ENCODE data around the gene MTIF2. TPM values are rescaled to one million over a fixed set of nuclear protein-coding genes. Genes with fewer than 3 reads are reported as not detected.
"Not testable (repeated sequence)": the region's sequence is repeated elsewhere in the genome, so short reads cannot be mapped to it uniquely, and the experiment has no call there.

Gene MTIF2
- total RNA-seq, 4 donors from 2014 or later, result 22.7 to 34.4 (median 33.5) TPM

DNA sequence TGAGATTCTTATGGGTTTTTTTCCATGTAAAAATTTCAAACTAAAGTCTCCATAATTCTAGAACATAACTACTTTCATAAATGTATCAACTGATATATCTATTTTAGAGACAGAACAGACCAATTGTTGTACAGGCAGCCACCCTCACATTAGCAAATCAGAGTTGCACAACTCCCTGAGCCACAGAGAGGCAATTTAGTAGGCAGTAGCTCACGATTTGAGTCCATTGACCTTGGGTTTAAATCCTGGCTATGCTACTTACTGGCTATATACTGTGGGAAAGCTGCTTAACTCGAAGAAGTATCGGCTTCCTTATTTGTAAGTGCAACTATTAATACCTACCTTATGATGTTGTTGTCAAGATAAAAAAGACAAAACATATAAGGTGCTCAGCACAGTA is 16.2 kb downstream of the MTIF2 start:
- H3K4me3 ChIP-seq, result no peak overlapping the region
- in situ Hi-C loops (cut with MboI; ENCODE audit: low pct_ligation_motif_present in 1 of 4, low pct_unique_long_range_greater_than_20kb in 1 of 4, low sequenced_read_pairs in 3 of 4) (loop anchor here in 1 of 4 donors (25.0 kb wide), 1 partner anchor 184 kb away; no protein-coding TSS in a partner anchor), intact Hi-C loops (cut with DNase I; ENCODE audit: low total_unique reads) (no loop called here)
- H3K36me3 ChIP-seq, result peaks cover 0 to 51% (median 15%) of the 10 kb centered on the region in 4 donors
- H3K9me3 ChIP-seq, result no peaks in the 10 kb centered on the region
- H3K4me1 ChIP-seq, result no peaks in the 10 kb centered on the region
- H3K27ac ChIP-seq, result no peak overlapping the region
- DNase-seq, result no peak
- TF ChIP-seq, protein P1, sequence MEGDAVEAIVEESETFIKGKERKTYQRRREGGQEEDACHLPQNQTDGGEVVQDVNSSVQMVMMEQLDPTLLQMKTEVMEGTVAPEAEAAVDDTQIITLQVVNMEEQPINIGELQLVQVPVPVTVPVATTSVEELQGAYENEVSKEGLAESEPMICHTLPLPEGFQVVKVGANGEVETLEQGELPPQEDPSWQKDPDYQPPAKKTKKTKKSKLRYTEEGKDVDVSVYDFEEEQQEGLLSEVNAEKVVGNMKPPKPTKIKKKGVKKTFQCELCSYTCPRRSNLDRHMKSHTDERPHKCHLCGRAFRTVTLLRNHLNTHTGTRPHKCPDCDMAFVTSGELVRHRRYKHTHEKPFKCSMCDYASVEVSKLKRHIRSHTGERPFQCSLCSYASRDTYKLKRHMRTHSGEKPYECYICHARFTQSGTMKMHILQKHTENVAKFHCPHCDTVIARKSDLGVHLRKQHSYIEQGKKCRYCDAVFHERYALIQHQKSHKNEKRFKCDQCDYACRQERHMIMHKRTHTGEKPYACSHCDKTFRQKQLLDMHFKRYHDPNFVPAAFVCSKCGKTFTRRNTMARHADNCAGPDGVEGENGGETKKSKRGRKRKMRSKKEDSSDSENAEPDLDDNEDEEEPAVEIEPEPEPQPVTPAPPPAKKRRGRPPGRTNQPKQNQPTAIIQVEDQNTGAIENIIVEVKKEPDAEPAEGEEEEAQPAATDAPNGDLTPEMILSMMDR (IDR thresholded peaks at IDR 0.05), result no peak
- TF ChIP-seq POLR2A (IDR thresholded peaks at IDR 0.05), result no peak
- H3K27me3 ChIP-seq, result no peaks in the 10 kb centered on the region
- 77 to 90% methylated on average over 3 of the region's 3 CpGs for WGBS, 2 donors (ENCODE audit: low coverage in 1 of 2)

DNA sequence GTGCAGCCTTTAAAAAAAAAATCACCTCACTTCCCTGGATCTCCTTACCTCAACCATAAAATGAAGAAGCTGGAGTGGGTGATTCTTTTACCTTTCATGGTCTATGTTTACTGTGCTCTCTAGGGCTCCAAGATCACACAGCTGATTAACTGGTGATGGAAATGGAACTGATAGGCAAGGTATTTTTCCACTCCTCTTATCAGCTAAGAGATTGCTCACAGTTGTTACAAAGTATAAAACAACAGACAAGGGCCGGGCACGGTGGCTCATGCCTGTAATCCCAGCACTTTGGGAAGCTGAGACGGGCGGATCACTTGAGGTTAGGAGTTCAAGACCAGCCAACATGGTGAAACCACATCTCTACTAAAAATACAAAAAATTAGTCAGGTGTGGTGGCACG is 22.0 kb downstream of the MTIF2 start:
- H3K36me3 ChIP-seq, result peaks cover 0 to 65% (median 25%) of the 10 kb centered on the region in 4 donors
- no peak for DNase-seq
- WGBS, 2 donors (ENCODE audit: low coverage in 1 of 2), result 75% methylated on average over 5 of the region's 5 CpGs; no CpG with 5 or more reads in 1 of the 2 donors
- in situ Hi-C loops (cut with MboI; ENCODE audit: low pct_ligation_motif_present in 1 of 4, low pct_unique_long_range_greater_than_20kb in 1 of 4, low sequenced_read_pairs in 3 of 4) (no loop called here), intact Hi-C loops (cut with DNase I; ENCODE audit: low total_unique reads) (no loop called here)
- no peak overlapping the region for H3K27ac ChIP-seq
- no peak overlapping the region for H3K4me3 ChIP-seq
- H3K27me3 ChIP-seq, result no peaks in the 10 kb centered on the region
- no peaks in the 10 kb centered on the region for H3K9me3 ChIP-seq
- no peaks in the 10 kb centered on the region for H3K4me1 ChIP-seq
- no peak for TF ChIP-seq EP300 (IDR thresholded peaks at IDR 0.05; ENCODE audit: low read depth)
- TF ChIP-seq POLR2AphosphoS5 (IDR thresholded peaks at IDR 0.05), result no peak
- no peak for TF ChIP-seq POLR2A (IDR thresholded peaks at IDR 0.05)
- TF ChIP-seq, protein P1 (IDR thresholded peaks at IDR 0.05), result no peak

DNA sequence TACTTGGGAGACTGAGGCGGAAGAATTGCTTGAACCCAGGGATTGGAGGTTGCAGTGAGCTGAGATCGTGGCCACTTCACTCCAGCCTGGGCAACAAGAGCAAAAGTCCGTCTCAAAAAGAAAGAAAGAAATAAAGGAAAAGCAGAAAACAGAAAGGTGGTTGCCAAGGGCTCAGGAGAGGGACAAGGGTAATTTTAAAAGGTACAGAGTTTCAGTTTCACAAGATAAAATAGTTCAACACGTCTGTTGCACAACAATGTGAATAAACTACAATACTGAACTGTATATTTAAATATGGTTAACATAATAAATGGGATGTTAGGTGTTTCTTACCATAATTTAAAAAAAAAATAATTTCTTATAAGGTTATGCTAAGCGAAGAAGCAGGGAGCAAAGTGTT is 23.6 kb downstream of the MTIF2 start:
- in situ Hi-C loops (cut with MboI; ENCODE audit: low pct_ligation_motif_present in 1 of 4, low pct_unique_long_range_greater_than_20kb in 1 of 4, low sequenced_read_pairs in 3 of 4) (no loop called here), intact Hi-C loops (cut with DNase I; ENCODE audit: low total_unique reads) (no loop called here)
- TF ChIP-seq POLR2AphosphoS5 (IDR thresholded peaks at IDR 0.05) (no peak), EP300 (IDR thresholded peaks at IDR 0.05; ENCODE audit: low read depth) (no peak), POLR2A (IDR thresholded peaks at IDR 0.05) (no peak)
- TF ChIP-seq, protein P1 (IDR thresholded peaks at IDR 0.05), result no peak
- H3K9me3 ChIP-seq, result no peaks in the 10 kb centered on the region
- H3K27ac ChIP-seq, result no peak overlapping the region
- H3K4me1 ChIP-seq, result no peaks in the 10 kb centered on the region
- H3K36me3 ChIP-seq, result peaks cover 0 to 69% (median 21%) of the 10 kb centered on the region in 4 donors
- WGBS, 2 donors (ENCODE audit: low coverage in 1 of 2), result 79 to 85% methylated on average over 3 to 5 of the region's 5 CpGs
- no peak for DNase-seq
- H3K27me3 ChIP-seq, result no peaks in the 10 kb centered on the region
- no peak overlapping the region for H3K4me3 ChIP-seq

DNA sequence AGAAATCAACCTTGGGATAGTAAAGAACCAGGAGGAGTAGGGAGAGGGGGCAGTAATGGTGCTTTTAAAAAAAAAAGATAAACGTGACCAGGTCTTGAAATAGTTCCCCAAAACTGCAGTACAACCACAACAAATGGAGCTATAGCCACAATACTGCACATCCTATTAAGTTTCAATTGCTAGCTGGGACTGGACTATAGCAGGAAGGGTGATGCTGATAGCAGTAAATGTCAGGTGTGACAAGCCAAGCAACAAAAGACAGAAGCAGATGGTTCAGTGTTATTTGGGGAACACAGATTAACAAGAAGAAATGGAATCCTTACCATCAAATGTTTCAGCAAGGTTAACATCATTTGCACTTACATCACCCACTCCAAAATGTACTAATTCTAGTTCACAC is 26.4 kb downstream of the MTIF2 start:
- H3K27me3 ChIP-seq, result no peaks in the 10 kb centered on the region
- WGBS, 2 donors (ENCODE audit: low coverage in 1 of 2), result 65 to 86% methylated on average over 1 of the region's 1 CpG
- no peak for DNase-seq
- H3K27ac ChIP-seq, result no peak overlapping the region
- H3K4me1 ChIP-seq, result no peaks in the 10 kb centered on the region
- no peak overlapping the region for H3K4me3 ChIP-seq
- no peaks in the 10 kb centered on the region for H3K9me3 ChIP-seq
- H3K36me3 ChIP-seq, result peaks cover 0 to 70% (median 18%) of the 10 kb centered on the region in 4 donors
- TF ChIP-seq POLR2A (IDR thresholded peaks at IDR 0.05), result no peak
- TF ChIP-seq EP300 (IDR thresholded peaks at IDR 0.05; ENCODE audit: low read depth), result no peak
- TF ChIP-seq, protein P1 (IDR thresholded peaks at IDR 0.05), result no peak
- no peak for TF ChIP-seq POLR2AphosphoS5 (IDR thresholded peaks at IDR 0.05)
- in situ Hi-C loops (cut with MboI; ENCODE audit: low pct_ligation_motif_present in 1 of 4, low pct_unique_long_range_greater_than_20kb in 1 of 4, low sequenced_read_pairs in 3 of 4), result no loop called here
- intact Hi-C loops (cut with DNase I; ENCODE audit: low total_unique reads), result no loop called here

DNA sequence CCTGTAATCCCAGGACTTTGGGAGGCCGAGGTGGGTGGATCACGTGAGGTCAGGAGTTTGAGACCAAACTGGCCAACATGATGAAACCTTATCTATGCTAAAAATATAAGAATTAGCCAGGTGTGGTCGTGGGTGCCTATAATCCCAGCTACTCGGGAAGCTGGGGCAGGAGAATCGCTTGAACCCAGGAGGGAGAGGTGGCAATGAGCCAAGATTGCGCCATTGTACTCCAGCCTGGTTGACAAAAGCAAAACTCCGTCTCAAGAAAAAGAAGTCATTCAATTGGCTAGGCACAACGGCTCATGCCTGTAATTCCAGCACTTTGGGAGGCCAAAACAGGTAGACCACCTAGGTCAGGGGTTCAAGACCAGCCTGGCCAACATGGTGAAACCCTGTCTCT is 27.4 kb downstream of the MTIF2 start:
- 96 to 100% methylated on average over 2 to 8 of the region's 8 CpGs for WGBS, 2 donors (ENCODE audit: low coverage in 1 of 2)
- H3K4me1 ChIP-seq; in situ Hi-C loops (cut with MboI; ENCODE audit: low pct_ligation_motif_present in 1 of 4, low pct_unique_long_range_greater_than_20kb in 1 of 4, low sequenced_read_pairs in 3 of 4); H3K27ac ChIP-seq; H3K27me3 ChIP-seq; H3K9me3 ChIP-seq; DNase-seq; H3K4me3 ChIP-seq; intact Hi-C loops (cut with DNase I; ENCODE audit: low total_unique reads): not testable (repeated sequence)
- H3K36me3 ChIP-seq, result peaks cover 0 to 63% (median 12%) of the 10 kb centered on the region in 4 donors

Measured in transverse colon (tissue), 4 donors.